Measurements from ENCODE around the gene ANO10.

- TF ChIP-seq, protein P1, sequence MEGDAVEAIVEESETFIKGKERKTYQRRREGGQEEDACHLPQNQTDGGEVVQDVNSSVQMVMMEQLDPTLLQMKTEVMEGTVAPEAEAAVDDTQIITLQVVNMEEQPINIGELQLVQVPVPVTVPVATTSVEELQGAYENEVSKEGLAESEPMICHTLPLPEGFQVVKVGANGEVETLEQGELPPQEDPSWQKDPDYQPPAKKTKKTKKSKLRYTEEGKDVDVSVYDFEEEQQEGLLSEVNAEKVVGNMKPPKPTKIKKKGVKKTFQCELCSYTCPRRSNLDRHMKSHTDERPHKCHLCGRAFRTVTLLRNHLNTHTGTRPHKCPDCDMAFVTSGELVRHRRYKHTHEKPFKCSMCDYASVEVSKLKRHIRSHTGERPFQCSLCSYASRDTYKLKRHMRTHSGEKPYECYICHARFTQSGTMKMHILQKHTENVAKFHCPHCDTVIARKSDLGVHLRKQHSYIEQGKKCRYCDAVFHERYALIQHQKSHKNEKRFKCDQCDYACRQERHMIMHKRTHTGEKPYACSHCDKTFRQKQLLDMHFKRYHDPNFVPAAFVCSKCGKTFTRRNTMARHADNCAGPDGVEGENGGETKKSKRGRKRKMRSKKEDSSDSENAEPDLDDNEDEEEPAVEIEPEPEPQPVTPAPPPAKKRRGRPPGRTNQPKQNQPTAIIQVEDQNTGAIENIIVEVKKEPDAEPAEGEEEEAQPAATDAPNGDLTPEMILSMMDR (IDR thresholded peaks at IDR 0.05; ENCODE audit: borderline replicate concordance, extremely low read depth, low read length, poor library complexity, severe bottlenecking), result no peak
- no peak for TF ChIP-seq EZH2 (IDR thresholded peaks at IDR 0.05; ENCODE audit: borderline replicate concordance, low read depth, low read length, severe bottlenecking)
Measured at GRCh38 chr3:43506644-43507043, 115.2 kb downstream of the ANO10 start.

Data from DND-41 (cell line).